OCI-LY1 (cell line): ENCODE results near the gene RPL19.

ENCODE experiments used
- H2AFZ ChIP-seq: fragments of 200-600 bp; sonication (generic), shearing (Covaris generic); 2 replicates; pipeline ENCODE4 v1.6.0; 2014; ENCODE audit warnings: antibody characterized with exemption, mild to moderate bottlenecking, low read length
- H3F3A ChIP-seq: fragments of 200-600 bp; sonication (generic), shearing (Covaris generic); 2 replicates; pipeline ENCODE4 v1.6.0; 2014; ENCODE audit warnings: mild to moderate bottlenecking, antibody characterized with exemption, low read length, moderate library complexity; ENCODE audit not compliant: insufficient read depth
- H3K27ac ChIP-seq: fragments of 200-600 bp; sonication (generic); 2 replicates; pipeline ENCODE4 v1.5.1; 2014; ENCODE audit warnings: low read length, mixed run types, mild to moderate bottlenecking, low read depth; ENCODE audit not compliant: poor library complexity, severe bottlenecking
- H3K27me3 ChIP-seq: fragments of 200-600 bp; sonication (generic); 2 replicates; pipeline ENCODE4 v1.6.0; 2014; ENCODE audit warnings: antibody characterized with exemption, mild to moderate bottlenecking, low read length, moderate library complexity; ENCODE audit not compliant: insufficient read depth
- H3K36me3 ChIP-seq: fragments of 200-600 bp; sonication (generic); 2 replicates; pipeline ENCODE4 v1.6.1; 2014; ENCODE audit warnings: mild to moderate bottlenecking, antibody characterized with exemption, low read length, moderate library complexity, mixed read lengths; ENCODE audit not compliant: insufficient read depth
- H3K4me1 ChIP-seq: fragments of 200-600 bp; sonication (generic); 2 replicates; pipeline ENCODE4 v1.5.1; 2014; ENCODE audit warnings: mild to moderate bottlenecking, low read length, moderate library complexity; ENCODE audit not compliant: insufficient read depth, severe bottlenecking
- H3K4me2 ChIP-seq: fragments of 200-600 bp; sonication (generic), shearing (Covaris generic); 2 replicates; pipeline ENCODE4 v1.6.1; 2014; ENCODE audit warnings: low read length
- H3K4me3 ChIP-seq: fragments of 200-600 bp; sonication (generic); 2 replicates; pipeline ENCODE4 v1.5.1; 2014; ENCODE audit warnings: low read length, low read depth, mild to moderate bottlenecking, mixed read lengths; ENCODE audit not compliant: poor library complexity, severe bottlenecking
- H3K79me2 ChIP-seq: fragments of 200-600 bp; shearing (Covaris generic); 2 replicates; pipeline ENCODE4 v1.6.1; 2016; ENCODE audit warnings: mixed run types, low read length, mixed read lengths; ENCODE audit not compliant: insufficient read depth
- H3K9ac ChIP-seq: fragments of 200-600 bp; sonication (generic), shearing (Covaris generic); 2 replicates; pipeline ENCODE4 v1.6.1; 2014; ENCODE audit warnings: mild to moderate bottlenecking, low read length, mixed read lengths
- H3K9me2 ChIP-seq: fragments of 200-600 bp; sonication (generic), shearing (Covaris generic); 2 replicates; pipeline ENCODE4 v1.6.1; 2014; ENCODE audit warnings: low read depth, mild to moderate bottlenecking, low read length, mixed read lengths
- H3K9me3 ChIP-seq: fragments of 200-600 bp; shearing (Covaris generic); 2 replicates; pipeline ENCODE4 v1.6.1; 2014; ENCODE audit warnings: low read length, mixed read lengths
- H4K20me1 ChIP-seq: fragments of 200-600 bp; sonication (generic), shearing (Covaris generic); 2 replicates; pipeline ENCODE4 v1.6.0; 2016; ENCODE audit warnings: mild to moderate bottlenecking, low read length; ENCODE audit not compliant: insufficient read depth
- CTCF ChIP-seq: fragments of 200-600 bp; sonication (generic), shearing (Covaris generic); IDR thresholded peaks from 2 replicates; pipeline ENCODE4 v1.5.1; 2017; ENCODE audit warnings: mild to moderate bottlenecking, antibody characterized with exemption, low read length, moderate library complexity, mixed read lengths
- EZH2 ChIP-seq: fragments of 200-600 bp; sonication (generic), shearing (Covaris generic); IDR thresholded peaks from 2 replicates; pipeline ENCODE4 v1.8.0; 2017; ENCODE audit warnings: borderline replicate concordance, mixed run types, mild to moderate bottlenecking, antibody characterized with exemption, low read length, moderate library complexity, mixed read lengths

The RPL19 gene

GRCh38 chr17:39225959-39226683 is 26.0 kb downstream of the RPL19 start:
- H3K4me2 ChIP-seq, result no peak overlapping the region
- no peak overlapping the region for H3K9ac ChIP-seq
- H4K20me1 ChIP-seq, result no peaks in the 10 kb centered on the region
- no peak overlapping the region for H2AFZ ChIP-seq
- H3K4me3 ChIP-seq, result no peak overlapping the region
- no peak overlapping the region for H3K27ac ChIP-seq
- H3F3A ChIP-seq, result no peaks in the 10 kb centered on the region
- H3K36me3 ChIP-seq, result no peaks in the 10 kb centered on the region
- H3K27me3 ChIP-seq, result 0 out of 2 replicates have a peak, but pooled peaks cover 5% of the 10 kb centered on the region
- H3K9me3 ChIP-seq, result no peaks in the 10 kb centered on the region
- TF ChIP-seq CTCF, result no peak
- TF ChIP-seq EZH2, result no peak
- H3K9me2 ChIP-seq, result no peaks in the 10 kb centered on the region
- H3K4me1 ChIP-seq, result no peaks in the 10 kb centered on the region
- no peaks in the 10 kb centered on the region for H3K79me2 ChIP-seq

- H3K27ac ChIP-seq, result no peak overlapping the region
- H2AFZ ChIP-seq, result no peak overlapping the region
- H3K79me2 ChIP-seq, result no peaks in the 10 kb centered on the region
- peaks cover 7% of the 10 kb centered on the region for H3K4me1 ChIP-seq
- H3F3A ChIP-seq, result no peaks in the 10 kb centered on the region
- no peaks in the 10 kb centered on the region for H3K36me3 ChIP-seq
- H3K4me2 ChIP-seq, result no peak overlapping the region
- H4K20me1 ChIP-seq, result no peaks in the 10 kb centered on the region
- H3K9ac ChIP-seq, result no peak overlapping the region
- H3K27me3 ChIP-seq, result no peaks in the 10 kb centered on the region
- H3K4me3 ChIP-seq, result no peak overlapping the region
- no peaks in the 10 kb centered on the region for H3K9me2 ChIP-seq
- H3K9me3 ChIP-seq, result no peaks in the 10 kb centered on the region
- TF ChIP-seq CTCF, result no peak
- TF ChIP-seq EZH2, result no peak
Observed at GRCh38 chr17:39227364-39227919, 27.4 kb downstream of the RPL19 start.

DNA sequence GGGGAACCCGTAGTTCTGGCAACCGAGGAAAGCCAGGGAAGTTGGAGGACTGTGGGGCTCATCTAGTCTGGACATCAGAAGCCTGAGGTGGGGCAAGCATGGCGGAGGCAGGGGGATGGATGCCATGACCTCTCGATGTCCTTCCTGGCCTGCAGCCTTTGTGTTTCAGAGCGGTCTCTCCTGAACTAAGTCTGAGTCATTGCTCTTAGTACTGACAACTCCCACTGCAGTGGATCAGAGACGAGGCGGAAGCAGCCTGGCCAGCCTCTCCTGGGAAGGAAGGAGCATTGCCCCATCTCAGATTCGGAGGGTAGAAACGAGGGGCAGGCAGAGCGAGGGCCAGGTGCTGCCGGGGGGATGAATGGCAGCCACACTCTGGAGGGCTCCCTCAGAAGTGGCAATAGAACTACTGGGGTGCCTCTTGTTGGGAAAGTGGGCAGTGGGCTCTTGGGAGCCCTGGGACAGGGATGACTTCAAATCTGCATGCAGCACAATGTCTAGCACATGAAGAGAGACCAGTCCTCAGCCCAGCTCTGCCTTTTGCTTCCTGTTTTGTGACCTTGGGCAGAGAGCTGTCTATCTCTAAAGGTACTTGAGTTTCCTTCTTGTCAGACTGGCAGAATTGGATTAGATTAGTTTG is 29.3 kb downstream of the RPL19 start:
- Histone ChIP-seq H3K9me2 (no peaks in the 10 kb centered on the region), H4K20me1 (no peaks in the 10 kb centered on the region), H3K27me3 (no peaks in the 10 kb centered on the region), H3K4me2 (no peak overlapping the region), H3K9ac (no peak overlapping the region), H3K4me3 (no peak overlapping the region), H3K27ac (no peak overlapping the region), H3K4me1 (peaks cover 7% of the 10 kb centered on the region), H3K9me3 (no peaks in the 10 kb centered on the region), H3F3A (no peaks in the 10 kb centered on the region), H3K79me2 (no peaks in the 10 kb centered on the region), H3K36me3 (no peaks in the 10 kb centered on the region), H2AFZ (no peak overlapping the region)
- TF ChIP-seq CTCF (no peak), EZH2 (no peak)
